BLaER1 (cell line): ENCODE data around the gene CAMK1G.

Source experiments
- H3K27ac ChIP-seq: shearing (Covaris generic); formaldehyde crosslinking; 2 replicates; pipeline ENCODE4 v1.8.1; 2022
- H3K27me3 ChIP-seq: shearing (Covaris generic); formaldehyde crosslinking; 2 replicates; pipeline ENCODE4 v1.8.1; 2022
- H3K36me3 ChIP-seq: shearing (Covaris generic); formaldehyde crosslinking; 2 replicates; pipeline ENCODE4 v1.8.1; 2022
- H3K4me1 ChIP-seq: shearing (Covaris generic); formaldehyde crosslinking; 2 replicates; pipeline ENCODE4 v1.8.1; 2022
- H3K4me2 ChIP-seq: shearing (Covaris generic); formaldehyde crosslinking; 2 replicates; pipeline ENCODE4 v1.8.1; 2022
- H3K4me3 ChIP-seq: shearing (Covaris generic); formaldehyde crosslinking; 2 replicates; pipeline ENCODE4 v1.8.1; 2022
- H3K9ac ChIP-seq: shearing (Covaris generic); formaldehyde crosslinking; 2 replicates; pipeline ENCODE4 v1.8.1; 2022
- H3K9me3 ChIP-seq: shearing (Covaris generic); formaldehyde crosslinking; 2 replicates; pipeline ENCODE4 v1.8.1; 2022
- H4K20me1 ChIP-seq: shearing (Covaris generic); formaldehyde crosslinking; 2 replicates; pipeline ENCODE4 v1.8.1; 2022
- Cebpa-rat ChIP-seq: shearing (Covaris generic); IDR thresholded peaks from 2 replicates; pipeline ENCODE4 v1.8.1; 2022

The CAMK1G gene

DNA sequence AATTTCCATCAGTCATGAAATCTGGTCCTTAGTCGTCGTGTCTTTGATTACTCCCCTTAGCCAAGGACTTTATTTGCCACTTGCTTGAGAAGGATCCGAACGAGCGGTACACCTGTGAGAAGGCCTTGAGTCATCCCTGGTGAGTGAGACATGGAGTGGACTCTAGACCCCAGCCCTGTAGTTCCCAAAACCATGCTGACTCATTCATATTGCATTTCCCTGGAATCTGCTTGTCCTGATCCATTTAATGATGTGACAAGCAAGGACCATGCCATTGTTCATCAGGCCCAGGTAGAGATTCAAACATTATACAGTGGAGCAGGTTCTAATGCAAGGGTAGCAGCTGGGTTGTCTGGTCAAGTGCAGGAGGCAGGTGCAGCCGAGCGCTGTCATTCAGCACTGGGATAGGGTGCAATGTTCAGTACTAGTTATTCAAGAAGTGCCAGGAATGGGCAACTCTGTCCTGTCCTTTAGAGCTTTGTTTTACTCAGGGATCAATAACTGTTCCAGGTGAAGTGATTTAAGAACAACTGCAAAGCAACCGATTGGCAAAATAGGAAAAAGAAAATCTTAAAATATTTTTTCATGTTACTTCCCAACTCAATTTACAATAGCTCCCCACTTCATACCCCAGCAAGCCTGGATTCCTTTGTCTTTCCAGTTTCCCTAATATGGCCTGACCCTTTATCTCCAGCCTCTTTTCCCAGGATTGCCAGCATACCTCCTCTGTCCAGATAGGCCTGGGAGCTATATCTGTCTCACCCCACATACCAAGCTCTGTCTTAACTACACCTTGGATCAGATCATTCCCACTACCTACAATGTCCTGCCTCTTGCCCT is 26.5 kb downstream of the CAMK1G start:
- Histone ChIP-seq H3K36me3 (no peaks in the 10 kb centered on the region), H3K27ac (no peak overlapping the region), H3K4me2 (no peak overlapping the region), H3K9me3 (no peaks in the 10 kb centered on the region), H4K20me1 (no peaks in the 10 kb centered on the region), H3K4me3 (no peak overlapping the region), H3K9ac (no peak overlapping the region), H3K27me3 (no peaks in the 10 kb centered on the region), H3K4me1 (peaks cover 9% of the 10 kb centered on the region)
- TF ChIP-seq Cebpa-rat, result no peak

DNA sequence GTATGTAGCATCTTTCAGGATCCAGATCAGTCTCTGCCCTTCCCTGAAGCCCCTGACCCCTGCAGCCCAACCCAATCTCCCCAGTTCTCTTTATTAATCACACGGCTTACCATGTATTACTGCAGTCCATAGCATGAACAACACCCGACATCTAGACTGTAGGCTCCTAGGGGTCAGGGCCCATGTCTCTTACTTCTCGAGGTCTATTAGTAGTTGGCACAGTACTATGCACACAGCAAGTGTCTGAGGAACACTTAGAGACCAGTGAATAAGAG is 27.1 kb downstream of the CAMK1G start:
- no peak for TF ChIP-seq Cebpa-rat
- Histone ChIP-seq H4K20me1 (no peaks in the 10 kb centered on the region), H3K27me3 (no peaks in the 10 kb centered on the region)

DNA sequence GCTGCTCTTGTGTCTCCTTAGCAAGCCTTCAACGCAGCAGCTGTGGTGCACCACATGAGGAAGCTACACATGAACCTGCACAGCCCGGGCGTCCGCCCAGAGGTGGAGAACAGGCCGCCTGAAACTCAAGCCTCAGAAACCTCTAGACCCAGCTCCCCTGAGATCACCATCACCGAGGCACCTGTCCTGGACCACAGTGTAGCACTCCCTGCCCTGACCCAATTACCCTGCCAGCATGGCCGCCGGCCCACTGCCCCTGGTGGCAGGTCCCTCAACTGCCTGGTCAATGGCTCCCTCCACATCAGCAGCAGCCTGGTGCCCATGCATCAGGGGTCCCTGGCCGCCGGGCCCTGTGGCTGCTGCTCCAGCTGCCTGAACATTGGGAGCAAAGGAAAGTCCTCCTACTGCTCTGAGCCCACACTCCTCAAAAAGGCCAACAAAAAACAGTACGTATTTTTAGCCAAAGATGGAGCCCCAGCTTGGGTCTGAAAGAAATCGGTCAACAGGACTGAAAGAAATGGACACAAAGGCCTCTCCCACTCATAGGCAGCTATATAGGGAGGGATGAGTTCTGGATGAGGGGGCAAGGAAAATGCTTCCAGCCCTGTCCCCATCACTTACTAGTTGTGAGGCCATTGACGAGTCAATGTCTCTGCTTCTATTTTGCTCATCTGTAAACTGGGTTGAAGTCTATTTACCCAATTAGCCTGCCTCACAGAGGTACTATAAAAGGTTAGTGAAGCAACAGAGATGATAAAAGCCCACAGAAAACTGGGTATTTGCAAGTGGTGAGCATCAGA is 28.5 kb downstream of the CAMK1G start:
- no peak overlapping the region for H3K9ac ChIP-seq
- H3K4me1 ChIP-seq, result peaks cover 9% of the 10 kb centered on the region
- no peak overlapping the region for H3K27ac ChIP-seq
- no peaks in the 10 kb centered on the region for H3K36me3 ChIP-seq
- no peaks in the 10 kb centered on the region for H4K20me1 ChIP-seq
- peak overlapping the region; percentile 38 for H3K4me2 ChIP-seq
- no peaks in the 10 kb centered on the region for H3K27me3 ChIP-seq
- no peaks in the 10 kb centered on the region for H3K9me3 ChIP-seq
- no peak overlapping the region for H3K4me3 ChIP-seq
- TF ChIP-seq Cebpa-rat, result no peak

More for the DNA sequence above, 27.1 kb downstream of the CAMK1G start:
- H3K4me3 ChIP-seq, result no peak overlapping the region
- no peaks in the 10 kb centered on the region for H3K36me3 ChIP-seq
- no peak overlapping the region for H3K4me2 ChIP-seq
- no peaks in the 10 kb centered on the region for H3K9me3 ChIP-seq
- no peak overlapping the region for H3K9ac ChIP-seq
- H3K4me1 ChIP-seq, result peaks cover 9% of the 10 kb centered on the region
- no peak overlapping the region for H3K27ac ChIP-seq

DNA sequence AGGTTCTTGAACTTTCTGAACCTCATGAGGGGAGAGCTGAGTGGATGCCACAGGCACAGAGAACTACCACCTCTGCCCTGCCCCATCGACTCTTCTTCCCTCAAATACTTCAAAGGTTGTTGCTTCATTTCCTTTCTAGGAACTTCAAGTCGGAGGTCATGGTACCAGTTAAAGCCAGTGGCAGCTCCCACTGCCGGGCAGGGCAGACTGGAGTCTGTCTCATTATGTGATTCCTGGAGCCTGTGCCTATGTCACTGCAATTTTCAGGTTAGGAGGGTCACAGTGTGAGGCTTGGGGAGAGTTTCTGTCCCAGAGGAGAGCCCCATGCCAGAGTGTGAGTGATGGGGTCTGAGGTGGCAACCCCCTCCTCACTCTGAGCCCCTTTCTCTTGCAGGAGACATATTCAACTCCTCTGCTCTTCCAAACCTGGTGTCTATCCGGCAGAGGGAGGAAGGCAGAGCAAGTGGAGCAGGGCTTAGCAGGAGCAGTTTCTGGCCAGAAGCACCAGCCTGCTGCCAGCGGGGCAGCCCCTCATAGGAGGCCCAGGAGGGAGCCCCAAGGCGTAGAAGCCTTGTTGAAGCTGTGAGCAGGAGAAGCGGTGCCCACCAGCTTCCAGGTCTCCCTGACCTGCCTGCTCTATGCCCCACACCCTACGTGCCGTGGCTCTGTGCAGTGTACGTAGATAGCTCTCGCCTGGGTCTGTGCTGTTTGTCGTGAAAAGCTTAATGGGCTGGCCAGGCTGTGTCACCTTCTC is 29.3 kb downstream of the CAMK1G start:
- Histone ChIP-seq H3K27me3 (no peaks in the 10 kb centered on the region), H3K4me2 (no peak overlapping the region), H3K9me3 (no peaks in the 10 kb centered on the region), H3K4me3 (no peak overlapping the region), H4K20me1 (no peaks in the 10 kb centered on the region), H3K4me1 (peaks cover 9% of the 10 kb centered on the region), H3K36me3 (no peaks in the 10 kb centered on the region), H3K9ac (no peak overlapping the region), H3K27ac (no peak overlapping the region)
- no peak for TF ChIP-seq Cebpa-rat

DNA sequence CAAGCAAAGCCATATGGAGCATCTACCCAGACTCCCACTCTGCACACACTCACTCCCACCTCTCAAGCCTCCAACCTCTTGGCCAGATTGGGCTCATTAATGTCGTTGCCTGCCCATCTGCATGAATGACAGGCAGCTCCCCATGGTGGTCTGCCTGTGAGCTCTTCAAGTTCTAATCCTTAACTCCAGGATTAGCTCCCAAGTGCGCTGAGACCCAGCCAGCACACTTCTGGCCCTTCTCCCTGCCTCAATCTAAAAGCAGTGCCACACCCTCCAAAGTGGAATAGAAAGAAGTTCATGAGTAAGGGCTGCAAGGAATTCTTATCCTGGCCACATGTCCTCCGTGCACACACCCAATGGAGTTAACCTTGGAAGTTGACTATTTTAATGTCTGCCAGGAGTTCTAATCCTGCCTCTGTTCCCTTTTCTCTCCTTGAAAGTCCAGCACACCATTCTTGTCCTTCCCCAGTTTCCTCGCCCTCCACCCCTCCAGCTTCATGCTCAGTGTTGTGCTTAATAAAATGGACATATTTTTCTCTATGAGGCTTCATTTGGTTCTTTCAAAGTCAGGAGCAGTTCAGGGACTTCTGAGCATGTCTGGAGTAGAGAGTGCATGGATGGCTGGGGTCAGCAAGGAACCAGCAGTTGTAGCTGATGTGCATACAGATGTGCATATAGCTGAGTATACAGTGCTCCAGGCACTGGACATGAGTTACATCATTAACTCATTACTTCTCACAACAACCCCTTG is 30.1 kb downstream of the CAMK1G start:
- Histone ChIP-seq H3K4me2 (no peak overlapping the region), H4K20me1 (no peaks in the 10 kb centered on the region), H3K4me1 (peaks cover 15% of the 10 kb centered on the region), H3K27ac (no peak overlapping the region), H3K4me3 (no peak overlapping the region), H3K9me3 (no peaks in the 10 kb centered on the region), H3K9ac (no peak overlapping the region), H3K36me3 (no peaks in the 10 kb centered on the region), H3K27me3 (no peaks in the 10 kb centered on the region)
- TF ChIP-seq Cebpa-rat, result no peak

DNA sequence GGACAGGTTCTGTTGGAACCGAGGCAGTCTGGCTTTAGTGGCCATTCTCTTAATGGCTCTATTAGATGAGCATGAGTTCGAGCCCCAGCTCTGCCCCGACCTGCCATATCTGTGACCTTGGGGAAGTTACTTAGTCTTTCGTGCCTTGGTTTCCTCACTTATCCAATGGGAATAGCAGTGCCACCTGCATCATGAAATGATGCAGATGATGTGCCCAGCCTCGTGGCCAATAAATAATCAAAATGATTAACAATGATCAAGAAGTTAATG is 30.6 kb downstream of the CAMK1G start:
- H3K27me3 ChIP-seq, result no peaks in the 10 kb centered on the region
- no peaks in the 10 kb centered on the region for H4K20me1 ChIP-seq
- H3K4me1 ChIP-seq, result peaks cover 20% of the 10 kb centered on the region
- H3K9me3 ChIP-seq, result no peaks in the 10 kb centered on the region
- H3K4me2 ChIP-seq, result no peak overlapping the region
- TF ChIP-seq Cebpa-rat, result no peak
- no peak overlapping the region for H3K4me3 ChIP-seq
- H3K36me3 ChIP-seq, result no peaks in the 10 kb centered on the region
- H3K9ac ChIP-seq, result no peak overlapping the region
- no peak overlapping the region for H3K27ac ChIP-seq

DNA sequence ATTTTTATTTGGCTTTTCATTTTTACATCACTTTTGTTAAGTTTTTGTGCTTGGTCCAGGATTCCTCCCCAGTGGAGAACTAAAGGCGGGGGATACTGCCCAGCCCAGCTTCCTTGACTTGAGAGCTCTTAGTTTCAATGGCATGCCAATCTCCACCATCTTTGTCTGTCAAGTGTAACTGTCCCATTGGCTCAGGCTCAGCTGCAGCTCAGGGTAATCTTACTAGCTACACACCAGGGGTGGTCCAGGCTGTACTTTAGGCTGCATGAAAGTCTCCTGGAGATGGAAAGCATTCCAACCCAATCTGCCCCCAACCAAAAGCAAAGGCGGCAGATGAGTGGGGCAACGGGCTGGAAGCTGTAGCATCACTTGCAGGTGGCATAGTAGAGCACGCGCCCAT is 31.4 kb downstream of the CAMK1G start:
- H3K9me3 ChIP-seq, result no peaks in the 10 kb centered on the region
- H4K20me1 ChIP-seq, result no peaks in the 10 kb centered on the region
- H3K27me3 ChIP-seq, result no peaks in the 10 kb centered on the region
- no peaks in the 10 kb centered on the region for H3K36me3 ChIP-seq
- peaks cover 28% of the 10 kb centered on the region for H3K4me1 ChIP-seq
- H3K27ac ChIP-seq, result no peak overlapping the region
- H3K9ac ChIP-seq, result no peak overlapping the region
- no peak overlapping the region for H3K4me3 ChIP-seq
- no peak overlapping the region for H3K4me2 ChIP-seq
- no peak for TF ChIP-seq Cebpa-rat

DNA sequence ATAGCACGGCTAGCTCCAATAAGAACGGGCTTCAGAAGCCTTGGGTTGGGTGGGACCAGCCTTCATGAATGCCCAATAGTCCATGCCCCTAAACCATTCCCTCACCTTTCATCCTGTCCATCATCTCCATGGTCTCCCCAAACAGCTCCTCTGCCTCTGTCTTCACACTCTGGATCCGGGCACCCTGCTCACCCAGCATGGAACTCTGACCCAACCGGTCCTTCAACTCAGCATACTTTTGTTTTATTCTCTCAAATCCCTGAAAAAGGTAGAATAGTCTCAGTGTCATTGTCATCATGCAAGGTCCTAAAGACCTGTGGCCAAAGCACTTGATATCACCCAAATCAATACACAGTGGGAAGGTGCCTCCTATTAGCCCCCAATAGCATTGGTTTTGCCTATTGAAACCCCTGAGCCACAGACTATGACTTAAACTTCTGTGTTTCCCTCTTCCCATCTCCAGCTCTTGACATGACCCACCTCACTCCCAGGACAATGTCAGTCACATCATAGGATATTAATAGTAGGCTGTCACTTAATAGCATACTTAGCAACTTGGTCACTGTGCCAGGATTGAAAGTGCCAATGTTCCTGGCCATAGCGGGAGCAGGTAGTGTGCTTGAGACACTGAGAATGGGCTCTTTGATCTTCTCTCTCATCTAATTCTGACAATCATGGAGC is 33.0 kb downstream of the CAMK1G start:
- H3K27me3 ChIP-seq, result no peaks in the 10 kb centered on the region
- no peaks in the 10 kb centered on the region for H3K36me3 ChIP-seq
- no peak for TF ChIP-seq Cebpa-rat
- H3K9me3 ChIP-seq, result no peaks in the 10 kb centered on the region
- H3K9ac ChIP-seq, result no peak overlapping the region
- H3K4me1 ChIP-seq, result peaks cover 29% of the 10 kb centered on the region
- H3K27ac ChIP-seq, result no peak overlapping the region
- no peak overlapping the region for H3K4me3 ChIP-seq
- H3K4me2 ChIP-seq, result no peak overlapping the region
- no peaks in the 10 kb centered on the region for H4K20me1 ChIP-seq

DNA sequence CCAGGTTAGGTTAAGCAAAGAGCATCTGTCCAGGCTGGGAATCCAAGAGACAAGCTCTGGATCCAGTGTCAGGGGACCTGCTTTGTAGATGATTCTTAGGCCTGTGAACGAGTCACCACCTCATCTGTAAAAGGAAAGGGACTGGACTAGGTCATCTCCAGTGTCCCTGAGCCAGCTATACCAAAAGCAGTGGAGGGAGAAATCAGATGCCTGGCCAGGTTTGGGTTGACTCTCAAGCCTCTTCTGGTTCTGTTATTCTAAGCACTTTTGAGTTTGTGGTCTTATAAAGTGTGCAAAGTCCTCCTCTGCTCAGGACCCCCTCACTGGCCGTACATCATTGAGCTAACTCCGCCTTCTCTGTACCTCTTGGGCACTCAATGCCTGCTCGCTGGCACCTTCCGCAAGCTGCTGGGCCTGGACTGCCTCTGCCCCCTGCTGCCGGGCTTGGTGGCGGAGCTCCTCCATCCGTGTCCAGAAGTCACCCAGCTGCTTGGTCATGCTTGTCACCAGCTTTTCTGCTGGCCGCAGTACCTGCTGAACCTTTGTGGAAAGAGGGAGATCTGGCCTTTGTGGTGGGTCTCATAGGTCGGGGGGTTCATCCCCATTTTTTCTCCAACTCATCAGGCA is 33.6 kb downstream of the CAMK1G start:
- Histone ChIP-seq H3K4me3 (no peak overlapping the region), H3K36me3 (no peaks in the 10 kb centered on the region), H3K9me3 (no peaks in the 10 kb centered on the region), H3K27me3 (no peaks in the 10 kb centered on the region), H3K9ac (no peak overlapping the region), H4K20me1 (no peaks in the 10 kb centered on the region), H3K27ac (no peak overlapping the region), H3K4me1 (peaks cover 24% of the 10 kb centered on the region), H3K4me2 (no peak overlapping the region)
- TF ChIP-seq Cebpa-rat, result no peak
